IMR-90 (cell line): ENCODE measurements around the gene PMS1. TPM values are rescaled to one million over a fixed set of nuclear protein-coding genes. Genes with fewer than 3 reads are reported as not detected.

Experiments
- ATAC-seq: fragments of 200-7000 bp; cut with Tn5 transposase; 2 replicates; pipeline ENCODE4 v1.9.1; 2020; ENCODE audit warnings: low read depth, mild to moderate bottlenecking, moderate library complexity
- BruUV-seq: library from RNA; stranded (reverse); fragments of 400-500 nt; replicated peaks from 2 replicates; lab custom pipeline; 2021; lab: Mats Ljungman, UMichigan
- CTCF ChIA-PET: fragments of 300-600 bp; formaldehyde crosslinking; extraction: SDS; loops from one replicate; lab custom pipeline; 2021; ENCODE audit warnings: antibody characterized with exemption; lab: Yijun Ruan, JAX
- POLR2A ChIA-PET: fragments of 300-600 bp; sonication (Branson Sonifier 250); formaldehyde crosslinking; loops from one replicate; lab custom pipeline; 2022; ENCODE audit warnings: antibody characterized with exemption; ENCODE audit not compliant: unreplicated experiment; lab: Charles Lee
- DNase-seq: peaks from one replicate; pipeline ENCODE4 v3.0.0; 2013
- H2AFZ ChIP-seq: replicated peaks from 2 replicates; pipeline ENCODE3; 2013; ENCODE audit warnings: low read length, mild to moderate bottlenecking; ENCODE audit not compliant: poor library complexity
- H2AK5ac ChIP-seq: 2 replicates; pipeline ENCODE4 v1.6.1; 2013; ENCODE audit warnings: low read depth, low read length, inconsistent platforms
- H2AK9ac ChIP-seq: replicated peaks from 2 replicates; pipeline ENCODE3; 2013; ENCODE audit warnings: mild to moderate bottlenecking, low read depth, low read length, moderate library complexity; ENCODE audit not compliant: poor library complexity
- H2BK120ac ChIP-seq: 2 replicates; pipeline ENCODE4 v1.6.1; 2013; ENCODE audit warnings: low read depth, low read length, inconsistent platforms
- H2BK15ac ChIP-seq: 3 replicates; pipeline ENCODE4 v1.6.1; 2013; ENCODE audit warnings: low read depth, low read length, inconsistent platforms
- H2BK20ac ChIP-seq: 2 replicates; pipeline ENCODE4 v1.6.1; 2013; ENCODE audit warnings: low read depth, mild to moderate bottlenecking, inconsistent platforms, low read length, moderate library complexity
- H2BK5ac ChIP-seq: 2 replicates; pipeline ENCODE4 v1.6.1; 2013; ENCODE audit warnings: mild to moderate bottlenecking, low read depth, low read length, inconsistent platforms; ENCODE audit not compliant: poor library complexity, severe bottlenecking
- H3K14ac ChIP-seq: replicated peaks from 2 replicates; pipeline ENCODE4 v1.6.1; 2013; ENCODE audit warnings: low read depth, low read length, inconsistent platforms
- H3K18ac ChIP-seq: 2 replicates; pipeline ENCODE4 v1.6.1; 2013; ENCODE audit warnings: low read depth, low read length, control low read depth
- H3K23ac ChIP-seq: 2 replicates; pipeline ENCODE4 v1.6.1; 2013; ENCODE audit warnings: low read depth, low read length, inconsistent platforms
- H3K27ac ChIP-seq: 2 replicates; pipeline ENCODE4 v1.5.1; 2013; ENCODE audit warnings: mild to moderate bottlenecking, control low read depth, low read length; ENCODE audit not compliant: insufficient read depth
- H3K27me3 ChIP-seq: 2 replicates; pipeline ENCODE4 v1.6.1; 2013; ENCODE audit warnings: low read length; ENCODE audit not compliant: control insufficient read depth, insufficient read depth
- H3K36me3 ChIP-seq: 2 replicates; pipeline ENCODE4 v1.6.1; 2013; ENCODE audit warnings: low read length, mixed read lengths; ENCODE audit not compliant: control insufficient read depth, insufficient read depth
- H3K4ac ChIP-seq: 2 replicates; pipeline ENCODE4 v1.6.1; 2013; ENCODE audit warnings: low read depth, low read length, inconsistent platforms
- H3K4me1 ChIP-seq: 2 replicates; pipeline ENCODE4 v1.6.1; 2013; ENCODE audit warnings: low read length, mixed read lengths; ENCODE audit not compliant: control insufficient read depth, insufficient read depth
- H3K4me2 ChIP-seq: 2 replicates; pipeline ENCODE4 v1.6.1; 2013; ENCODE audit warnings: low read depth, mild to moderate bottlenecking, control low read depth, low read length, moderate library complexity
- H3K4me3 ChIP-seq: 2 replicates; pipeline ENCODE4 v1.5.1; 2013; ENCODE audit warnings: low read depth, mild to moderate bottlenecking, control low read depth, low read length, moderate library complexity; ENCODE audit not compliant: insufficient read depth
- H3K56ac ChIP-seq: 2 replicates; pipeline ENCODE4 v1.6.1; 2013; ENCODE audit warnings: low read length, inconsistent platforms; ENCODE audit not compliant: insufficient read depth; ENCODE audit errors: extremely low read depth
- H3K79me1 ChIP-seq, 2 experiments: 2 replicates each; pipeline ENCODE4 v1.6.1; 2013; ENCODE audit warnings: low read length in 2 of 2, inconsistent platforms in 1 of 2, low read depth in 1 of 2
- H3K9ac ChIP-seq: 2 replicates; pipeline ENCODE4 v1.6.1; 2013; ENCODE audit warnings: low read depth, low read length, control low read depth
- H3K9me1 ChIP-seq: 2 replicates; pipeline ENCODE4 v1.6.1; 2013; ENCODE audit warnings: low read length, inconsistent platforms; ENCODE audit not compliant: insufficient read depth
- H3K9me3 ChIP-seq: 2 replicates; pipeline ENCODE4 v1.6.1; 2013; ENCODE audit warnings: low read length; ENCODE audit not compliant: control insufficient read depth, insufficient read depth
- H4K20me1 ChIP-seq: 2 replicates; pipeline ENCODE4 v1.6.1; 2013; ENCODE audit warnings: low read length, inconsistent platforms; ENCODE audit not compliant: insufficient read depth
- H4K5ac ChIP-seq: 2 replicates; pipeline ENCODE4 v1.6.1; 2013; ENCODE audit warnings: mild to moderate bottlenecking, low read depth, low read length, control low read depth
- H4K8ac ChIP-seq, 2 experiments: 2 replicates each; pipeline ENCODE4 v1.6.1; 2013; ENCODE audit warnings: low read depth in 2 of 2, low read length in 2 of 2, control low read depth in 1 of 2, inconsistent platforms in 1 of 2
- H4K91ac ChIP-seq: 2 replicates; pipeline ENCODE4 v1.6.1; 2013; ENCODE audit warnings: low read depth, low read length, inconsistent platforms; ENCODE audit not compliant: insufficient read depth
- NFE2L2 ChIP-seq: fragments of 150-350 bp; IDR thresholded peaks from 2 replicates; pipeline ENCODE4 v1.6.1; 2016; ENCODE audit warnings: low read depth, mild to moderate bottlenecking, low read length
- WGBS, 2 experiments: methylation state at CpG; one replicate each; pipeline versions ENCODE4 v1.1.5 to v1.1.7; 2013; ENCODE audit warnings: missing lambda C conversion rate in 2 of 2; ENCODE audit not compliant: insufficient read length in 1 of 2; ENCODE audit errors: extremely low coverage in 2 of 2; 5-methylcytosine and 5-hydroxymethylcytosine counted together
- dilution Hi-C: fragments of 300-500 bp; cut with HindIII; formaldehyde crosslinking; loops from one replicate; pipeline ENCODE4 v1.14.3; 2018; ENCODE audit warnings: low sequenced_read_pairs; ENCODE audit not compliant: unreplicated experiment
- in situ Hi-C: fragments of 300-500 bp; cut with MboI; formaldehyde crosslinking; loops from 3 replicates; pipeline ENCODE4 v1.14.3; 2019; ENCODE audit warnings: low sequenced_read_pairs, inconsistent platforms, mixed read lengths
- intact Hi-C: fragments of 100-400 bp; cut with micrococcal nuclease; formaldehyde crosslinking; loops from 2 replicates; pipeline ENCODE4 v1.10.0; 2022
- polyA plus RNA-seq, 3 experiments: library from polyadenylated mRNA; depleted of rRNA; stranded (reverse); fragments of >200 nt; gene quantifications; 2 replicates each; pipeline ENCODE4 v1.2.3, GENCODE V29; 2012; ENCODE audit warnings: low replicate concordance in 1 of 3
- total RNA-seq: library from RNA; depleted of rRNA; stranded (reverse); fragments of >200 nt; gene quantifications from 2 replicates; pipeline ENCODE4 v1.2.3, GENCODE V29; 2012
- TF ChIP-seq, protein P1 (sequence below): fragments of 150-350 bp; IDR thresholded peaks from 2 replicates; pipeline ENCODE4 v1.6.1; 2017; ENCODE audit warnings: mild to moderate bottlenecking, antibody characterized with exemption, low read length, low read depth

Gene PMS1
- total and polyA plus RNA-seq, 2 of the 4 experiments (the other 2 are of a cell fraction) = 8.1 to 10.6 TPM

DNA sequence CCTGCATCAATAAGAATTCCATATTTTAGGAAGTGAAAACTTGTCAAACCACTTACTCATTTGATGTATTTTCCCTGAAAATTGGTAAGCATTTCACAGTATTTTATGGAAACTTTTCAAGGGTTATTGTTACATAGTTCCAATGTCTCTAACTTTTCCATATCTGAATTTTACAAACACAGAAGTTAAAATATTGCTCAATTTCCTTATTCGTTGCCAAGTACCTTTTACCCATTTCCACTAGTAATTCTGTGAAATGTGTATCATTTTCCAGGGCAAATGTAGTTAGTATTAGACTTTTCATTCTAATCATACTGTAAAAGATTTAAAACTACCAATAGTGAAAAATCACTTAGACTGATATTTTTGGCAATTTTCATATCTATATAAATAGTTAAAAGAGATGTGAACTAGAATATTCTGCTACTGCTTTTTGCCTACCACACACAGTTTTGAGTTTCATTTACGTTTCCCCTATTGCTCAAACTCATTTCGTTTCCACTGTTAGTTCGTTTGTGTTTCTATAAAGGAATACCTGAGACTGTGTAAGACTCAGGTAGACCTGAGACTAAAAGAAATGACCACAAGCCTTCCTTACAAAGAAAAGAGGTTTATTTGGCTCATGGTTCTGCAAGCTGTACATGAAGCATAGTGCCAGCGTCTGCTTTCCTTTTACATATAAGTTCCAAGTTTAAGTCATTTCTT is 86.3 kb downstream of the PMS1 start:
- Histone ChIP-seq H3K79me1 (no peaks in the 10 kb centered on the region; a peak in 1 of 4 replicates), H2BK15ac (no peak overlapping the region), H3K23ac (no peak overlapping the region), H3K9me3 (no peaks in the 10 kb centered on the region), H4K91ac (no peak overlapping the region), H3K9me1 (no peaks in the 10 kb centered on the region), H3K27me3 (no peaks in the 10 kb centered on the region), H3K4me2 (no peak overlapping the region), H3K4me3 (no peak overlapping the region), H2BK120ac (no peak overlapping the region), H2AFZ (no peak overlapping the region), H4K5ac (no peak overlapping the region), H3K56ac (no peak overlapping the region), H3K27ac (no peak overlapping the region), H3K4ac (no peak overlapping the region), H3K9ac (no peak overlapping the region), H3K18ac (no peak overlapping the region), H2AK9ac (no peak overlapping the region), H2AK5ac (no peak overlapping the region), H3K36me3 (peaks cover 2% of the 10 kb centered on the region; the same call in 1 of the 2 replicates), H4K8ac (no peak overlapping the region), H3K14ac (no peak overlapping the region), H2BK5ac (no peak overlapping the region), H2BK20ac (no peak overlapping the region), H3K4me1 (peaks cover 2% of the 10 kb centered on the region; the same call in 1 of the 2 replicates), H4K20me1 (no peaks in the 10 kb centered on the region)
- no peak for ATAC-seq
- TF ChIP-seq, protein P1, sequence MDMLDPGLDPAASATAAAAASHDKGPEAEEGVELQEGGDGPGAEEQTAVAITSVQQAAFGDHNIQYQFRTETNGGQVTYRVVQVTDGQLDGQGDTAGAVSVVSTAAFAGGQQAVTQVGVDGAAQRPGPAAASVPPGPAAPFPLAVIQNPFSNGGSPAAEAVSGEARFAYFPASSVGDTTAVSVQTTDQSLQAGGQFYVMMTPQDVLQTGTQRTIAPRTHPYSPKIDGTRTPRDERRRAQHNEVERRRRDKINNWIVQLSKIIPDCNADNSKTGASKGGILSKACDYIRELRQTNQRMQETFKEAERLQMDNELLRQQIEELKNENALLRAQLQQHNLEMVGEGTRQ = no peak
- no peak for TF ChIP-seq NFE2L2
- DNase-seq = no peak
- no TSS peak for BruUV-seq
- CTCF ChIA-PET = no interaction called here
- in situ Hi-C loops = no loop called here
- no CpG with 5 or more reads among the region's 5 CpGs for WGBS, 2 experiments
- intact Hi-C loops = no loop called here
- dilution Hi-C loops = no loop called here
- POLR2A ChIA-PET = no interaction called here
